GM10248 (cell line): ENCODE results near the gene FOXJ1.

ENCODE experiments used
- CTCF ChIA-PET: fragments of 300-600 bp; sonication (Branson Sonifier 250); formaldehyde crosslinking; extraction: SDS; loops from one replicate; lab custom pipeline; 2021; ENCODE audit warnings: antibody characterized with exemption; lab: Yijun Ruan, JAX
- POLR2A ChIA-PET: fragments of 350-650 bp; sonication (Branson Sonifier 250); formaldehyde crosslinking; extraction: SDS; loops from one replicate; lab custom pipeline; 2020; ENCODE audit warnings: antibody characterized with exemption; lab: Yijun Ruan, JAX
- DNase-seq: peaks from one replicate; pipeline ENCODE4 v3.0.0; 2012; ENCODE audit errors: extremely low spot score
- TF ChIP-seq, protein P1 (sequence below): IDR thresholded peaks from 2 replicates; pipeline ENCODE4 v1.5.1; 2012; ENCODE audit warnings: mild to moderate bottlenecking, low read depth; ENCODE audit errors: extremely low read depth, missing control alignments, control extremely low read depth

The FOXJ1 gene

DNA sequence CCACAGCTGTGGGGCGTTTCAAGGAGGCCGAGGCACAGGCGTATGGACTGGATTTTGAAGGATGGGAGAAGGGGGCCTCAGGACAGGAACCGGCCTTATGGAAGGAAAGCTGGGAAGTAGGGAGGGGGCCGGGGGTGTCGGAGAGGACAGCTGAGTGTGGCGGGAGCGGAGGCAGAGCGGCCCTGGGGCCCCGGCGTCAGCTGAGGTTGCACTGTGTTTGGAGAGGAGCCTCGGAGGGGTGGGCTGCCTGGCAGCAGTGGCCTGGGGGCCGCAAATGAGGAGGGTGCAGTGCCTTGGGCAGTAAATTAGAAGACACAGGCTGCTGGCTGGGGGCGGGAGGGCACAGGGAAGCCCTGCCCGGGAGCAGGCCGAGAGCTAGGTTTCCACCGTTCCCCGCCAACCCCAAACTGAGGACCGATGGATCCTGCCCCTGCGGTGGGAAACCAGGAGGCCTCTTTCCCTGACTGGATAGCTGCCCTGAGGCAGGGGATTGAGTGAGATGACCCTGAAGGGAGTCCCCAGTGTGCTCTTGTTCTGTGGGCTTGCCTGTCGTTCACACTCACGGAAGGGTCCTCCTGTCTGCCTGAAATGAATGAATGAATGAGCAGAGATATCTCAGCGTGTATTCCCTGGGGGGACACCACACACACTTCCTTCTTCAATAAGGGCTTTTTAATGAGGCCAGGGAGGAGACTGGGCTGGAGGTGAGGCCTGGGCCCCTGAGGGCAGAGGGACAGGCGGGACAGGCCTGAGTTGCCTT lies 18.4 kb downstream of the FOXJ1 start:
- TF ChIP-seq, protein P1, sequence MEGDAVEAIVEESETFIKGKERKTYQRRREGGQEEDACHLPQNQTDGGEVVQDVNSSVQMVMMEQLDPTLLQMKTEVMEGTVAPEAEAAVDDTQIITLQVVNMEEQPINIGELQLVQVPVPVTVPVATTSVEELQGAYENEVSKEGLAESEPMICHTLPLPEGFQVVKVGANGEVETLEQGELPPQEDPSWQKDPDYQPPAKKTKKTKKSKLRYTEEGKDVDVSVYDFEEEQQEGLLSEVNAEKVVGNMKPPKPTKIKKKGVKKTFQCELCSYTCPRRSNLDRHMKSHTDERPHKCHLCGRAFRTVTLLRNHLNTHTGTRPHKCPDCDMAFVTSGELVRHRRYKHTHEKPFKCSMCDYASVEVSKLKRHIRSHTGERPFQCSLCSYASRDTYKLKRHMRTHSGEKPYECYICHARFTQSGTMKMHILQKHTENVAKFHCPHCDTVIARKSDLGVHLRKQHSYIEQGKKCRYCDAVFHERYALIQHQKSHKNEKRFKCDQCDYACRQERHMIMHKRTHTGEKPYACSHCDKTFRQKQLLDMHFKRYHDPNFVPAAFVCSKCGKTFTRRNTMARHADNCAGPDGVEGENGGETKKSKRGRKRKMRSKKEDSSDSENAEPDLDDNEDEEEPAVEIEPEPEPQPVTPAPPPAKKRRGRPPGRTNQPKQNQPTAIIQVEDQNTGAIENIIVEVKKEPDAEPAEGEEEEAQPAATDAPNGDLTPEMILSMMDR: no peak
- POLR2A ChIA-PET: interaction anchor here (1.2 to 2.1 kb wide), 2 partner anchors 150 to 157 kb away, joined by 5 to 7 read pairs; no protein-coding TSS in a partner anchor
- DNase-seq: no peak
- CTCF ChIA-PET: interaction anchor here (1.4 to 15.1 kb wide), 14 partner anchors 10 to 275 kb away, joined by 3 to 337 read pairs (median 8); partner anchors contain the start of gene EXOC7

DNA sequence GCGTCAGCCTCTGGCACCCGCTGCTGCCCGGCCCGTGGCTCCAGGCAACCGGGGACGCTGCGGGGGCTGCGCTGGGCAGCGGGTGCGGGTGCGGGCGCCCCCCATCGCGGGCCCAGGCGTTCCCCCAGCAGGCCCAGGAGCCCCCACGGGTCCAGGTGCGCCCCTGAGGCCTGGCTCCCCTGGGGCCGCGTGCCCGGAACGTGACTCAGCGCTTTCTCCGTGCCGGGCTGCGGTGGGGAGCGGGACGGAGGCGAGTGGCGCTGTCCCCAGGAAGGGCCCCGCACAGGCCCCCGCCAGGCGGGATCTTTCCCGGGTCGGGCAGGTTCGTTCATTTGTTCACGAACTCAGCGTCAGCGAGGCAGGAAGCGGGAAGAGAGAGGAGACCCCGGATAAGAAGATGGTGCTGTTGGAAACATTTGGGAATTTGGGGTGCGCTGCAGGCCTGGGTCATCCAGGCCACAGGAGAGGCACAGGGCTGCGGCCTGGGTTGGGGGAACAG lies 19.1 kb downstream of the FOXJ1 start:
- TF ChIP-seq, protein P1: no peak
- ChIA-PET POLR2A (interaction anchor here (2.1 kb wide), 1 partner anchor 157 kb away, joined by 7 read pairs; no protein-coding TSS in a partner anchor), CTCF (interaction anchor here (1.0 to 15.1 kb wide), 25 partner anchors 10 to 371 kb away, joined by 3 to 337 read pairs (median 7); partner anchors contain the start of gene EXOC7)
- no peak for DNase-seq

DNA sequence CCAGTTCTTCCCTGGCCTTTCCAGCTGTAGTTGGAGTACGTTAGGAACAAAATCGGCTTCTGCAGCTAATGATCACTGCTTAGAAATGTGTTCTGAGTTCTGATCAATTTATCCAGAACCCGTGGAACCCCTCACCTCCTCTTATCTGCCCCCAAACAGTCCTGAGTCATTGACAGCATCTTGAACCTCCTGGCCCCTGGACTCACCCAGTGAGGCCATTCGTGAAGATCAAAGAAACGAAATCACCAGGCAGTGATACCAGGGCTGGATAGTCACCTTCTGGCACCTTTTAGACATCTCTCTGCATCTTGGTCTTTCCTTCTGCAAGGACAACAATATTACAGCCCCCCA lies 20.4 kb downstream of the FOXJ1 start:
- POLR2A ChIA-PET: no interaction called here
- DNase-seq: no peak
- CTCF ChIA-PET: interaction anchor here (0.7 to 15.1 kb wide), 28 partner anchors 10 to 373 kb away, joined by 3 to 337 read pairs (median 6); no protein-coding TSS in a partner anchor
- TF ChIP-seq, protein P1: no peak

DNA sequence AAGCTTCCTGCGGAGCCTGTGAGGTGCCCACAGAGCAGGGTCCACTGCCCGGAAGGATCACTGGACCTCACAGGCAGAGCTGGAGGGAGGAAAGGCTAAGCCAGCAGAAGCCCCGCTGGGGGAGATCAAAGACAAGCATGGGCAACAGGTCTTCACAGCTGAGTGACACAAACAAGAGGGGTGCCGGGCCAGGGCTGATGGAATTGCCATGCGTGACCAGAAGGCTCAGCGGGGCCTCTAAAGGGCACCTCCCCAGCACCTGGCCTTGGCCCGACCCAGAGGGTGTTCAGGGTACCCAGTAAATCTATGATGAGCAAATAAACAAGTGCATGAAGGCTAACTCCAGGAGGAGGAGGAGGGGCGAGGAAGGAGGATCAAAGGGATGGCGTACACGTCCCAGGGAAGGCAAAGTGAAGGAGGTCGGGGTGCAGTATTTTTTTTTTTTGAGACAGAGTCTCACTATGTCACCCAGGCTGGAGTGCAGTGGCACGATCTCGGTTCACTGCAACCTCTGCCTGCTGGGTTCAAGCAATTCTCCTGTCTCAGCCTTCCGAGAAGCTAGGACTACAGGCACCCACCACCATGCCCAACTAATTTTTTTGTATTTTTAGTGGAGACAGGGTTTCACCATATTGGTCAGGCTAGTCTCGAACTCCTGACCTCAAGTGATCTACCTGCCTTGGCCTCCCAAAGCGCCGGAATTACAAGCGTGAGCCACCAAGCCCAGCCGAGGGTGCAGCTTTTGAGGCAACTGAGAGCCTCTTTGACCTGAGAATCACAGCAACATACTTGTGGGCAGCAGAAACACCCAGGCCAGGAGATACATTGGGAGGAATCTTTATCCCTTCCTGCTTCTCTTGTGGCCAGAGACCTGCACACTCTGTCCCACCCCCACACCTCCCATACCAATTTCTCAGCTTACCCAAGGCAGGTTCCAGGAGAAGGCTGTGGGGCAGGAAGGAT lies 21.4 kb downstream of the FOXJ1 start:
- TF ChIP-seq, protein P1: no peak
- no peak for DNase-seq
- ChIA-PET POLR2A (no interaction called here), CTCF (interaction anchor here (0.7 to 15.1 kb wide), 17 partner anchors 7 to 266 kb away, joined by 3 to 337 read pairs (median 7); no protein-coding TSS in a partner anchor)

DNA sequence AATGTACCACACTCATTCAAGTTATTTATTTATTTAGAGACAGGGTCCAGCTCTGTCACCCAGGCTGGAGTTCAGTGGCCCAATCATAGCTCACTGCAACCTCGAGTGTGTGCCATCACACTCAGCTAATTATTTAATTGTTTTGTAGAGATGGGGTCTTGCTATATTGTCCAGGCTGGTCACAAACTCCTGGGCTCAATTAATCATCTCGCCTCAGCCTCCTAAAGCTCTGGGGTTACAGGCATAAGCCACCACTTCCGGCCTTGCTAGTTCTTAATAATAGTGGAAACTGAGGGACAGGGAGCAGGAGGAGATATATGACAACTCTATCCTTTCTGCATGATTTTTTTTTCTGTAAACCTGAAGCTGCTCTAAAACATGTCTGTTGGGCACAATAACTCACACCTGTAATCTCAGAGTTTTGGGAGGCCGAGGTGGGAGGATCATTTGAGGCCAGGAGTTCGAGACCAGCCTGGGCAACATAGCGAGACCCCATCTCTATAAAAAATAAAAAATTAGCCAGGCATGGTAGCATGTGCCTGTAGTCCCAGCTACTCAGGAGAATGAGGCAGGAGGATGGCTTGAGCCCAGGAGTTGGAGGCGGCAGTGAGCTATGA lies 25.8 kb downstream of the FOXJ1 start:
- TF ChIP-seq, protein P1: no peak
- CTCF ChIA-PET: interaction anchor here (1.1 to 15.1 kb wide), 6 partner anchors 9 to 283 kb away, joined by 3 to 337 read pairs (median 6); no protein-coding TSS in a partner anchor
- DNase-seq: no peak
- POLR2A ChIA-PET: interaction anchor here (0.7 kb wide), 1 partner anchor 10 kb away, joined by 3 read pairs; no protein-coding TSS in a partner anchor
